Neural crest cell (in vitro differentiated cells): ENCODE measurements around the gene GOLGA1. TPM values are rescaled to one million over a fixed set of nuclear protein-coding genes. Genes with fewer than 3 reads are reported as not detected.

Experiments
- DNase-seq: peaks from one replicate; pipeline ENCODE4 v3.0.0; 2021; ENCODE audit warnings: low read depth, mixed read lengths, low spot score
- H3K27ac Mint-ChIP-seq: one replicate; pipeline ENCODE4 v1.8.0; 2021; ENCODE audit warnings: mild to moderate bottlenecking, mixed read lengths; ENCODE audit not compliant: unreplicated experiment
- H3K27me3 Mint-ChIP-seq: 2 replicates; pipeline ENCODE4 v1.8.0; 2021; ENCODE audit warnings: low read depth, mild to moderate bottlenecking, mixed read lengths
- H3K36me3 Mint-ChIP-seq: 2 replicates; pipeline ENCODE4 v1.8.0; 2021; ENCODE audit warnings: low read depth, mild to moderate bottlenecking, mixed read lengths
- H3K4me1 Mint-ChIP-seq: 2 replicates; pipeline ENCODE4 v1.8.0; 2021; ENCODE audit warnings: mixed read lengths
- H3K4me3 Mint-ChIP-seq: one replicate; pipeline ENCODE4 v1.8.0; 2021; ENCODE audit warnings: mild to moderate bottlenecking, mixed read lengths
- H3K9me3 Mint-ChIP-seq: 2 replicates; pipeline ENCODE4 v1.8.0; 2021; ENCODE audit warnings: mixed read lengths
- total RNA-seq: library from RNA; stranded (reverse); gene quantifications from 2 replicates; pipeline ENCODE4 v1.2.1, GENCODE V29; 2021
- TF ChIP-seq, protein P1 (sequence below): fragments of 200-600 bp; sonication (generic); conservative IDR thresholded peaks from 2 replicates; pipeline ENCODE4 v1.5.0; 2021; ENCODE audit warnings: antibody characterized with exemption, mild to moderate bottlenecking

The GOLGA1 gene
- total RNA-seq, 1 donor from 2014 or later, result 15.9 TPM

- DNase-seq, result no peak
- Mint-ChIP-seq H3K4me3 (no peak overlapping the region), H3K36me3 (peaks cover 14% of the 10 kb centered on the region), H3K9me3 (no peaks in the 10 kb centered on the region), H3K4me1 (peaks cover 11% of the 10 kb centered on the region), H3K27ac (peak overlapping the region; percentile 20), H3K27me3 (no peaks in the 10 kb centered on the region)
- TF ChIP-seq, protein P1, sequence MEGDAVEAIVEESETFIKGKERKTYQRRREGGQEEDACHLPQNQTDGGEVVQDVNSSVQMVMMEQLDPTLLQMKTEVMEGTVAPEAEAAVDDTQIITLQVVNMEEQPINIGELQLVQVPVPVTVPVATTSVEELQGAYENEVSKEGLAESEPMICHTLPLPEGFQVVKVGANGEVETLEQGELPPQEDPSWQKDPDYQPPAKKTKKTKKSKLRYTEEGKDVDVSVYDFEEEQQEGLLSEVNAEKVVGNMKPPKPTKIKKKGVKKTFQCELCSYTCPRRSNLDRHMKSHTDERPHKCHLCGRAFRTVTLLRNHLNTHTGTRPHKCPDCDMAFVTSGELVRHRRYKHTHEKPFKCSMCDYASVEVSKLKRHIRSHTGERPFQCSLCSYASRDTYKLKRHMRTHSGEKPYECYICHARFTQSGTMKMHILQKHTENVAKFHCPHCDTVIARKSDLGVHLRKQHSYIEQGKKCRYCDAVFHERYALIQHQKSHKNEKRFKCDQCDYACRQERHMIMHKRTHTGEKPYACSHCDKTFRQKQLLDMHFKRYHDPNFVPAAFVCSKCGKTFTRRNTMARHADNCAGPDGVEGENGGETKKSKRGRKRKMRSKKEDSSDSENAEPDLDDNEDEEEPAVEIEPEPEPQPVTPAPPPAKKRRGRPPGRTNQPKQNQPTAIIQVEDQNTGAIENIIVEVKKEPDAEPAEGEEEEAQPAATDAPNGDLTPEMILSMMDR, result no peak
These were observed 43.1 kb downstream of the GOLGA1 start for GRCh38 chr9:124897570-124898460.

- H3K27me3 Mint-ChIP-seq, result no peaks in the 10 kb centered on the region
- H3K36me3 Mint-ChIP-seq, result peaks cover 17% of the 10 kb centered on the region
- H3K4me1 Mint-ChIP-seq, result peaks cover 11% of the 10 kb centered on the region
- TF ChIP-seq, protein P1, result peak; percentile 49
- no peak for DNase-seq
- no peak overlapping the region for H3K4me3 Mint-ChIP-seq
- peak overlapping the region; percentile 98 for H3K27ac Mint-ChIP-seq
- H3K9me3 Mint-ChIP-seq, result no peaks in the 10 kb centered on the region
These were observed 46.1 kb downstream of the GOLGA1 start for GRCh38 chr9:124894741-124895170.

DNA sequence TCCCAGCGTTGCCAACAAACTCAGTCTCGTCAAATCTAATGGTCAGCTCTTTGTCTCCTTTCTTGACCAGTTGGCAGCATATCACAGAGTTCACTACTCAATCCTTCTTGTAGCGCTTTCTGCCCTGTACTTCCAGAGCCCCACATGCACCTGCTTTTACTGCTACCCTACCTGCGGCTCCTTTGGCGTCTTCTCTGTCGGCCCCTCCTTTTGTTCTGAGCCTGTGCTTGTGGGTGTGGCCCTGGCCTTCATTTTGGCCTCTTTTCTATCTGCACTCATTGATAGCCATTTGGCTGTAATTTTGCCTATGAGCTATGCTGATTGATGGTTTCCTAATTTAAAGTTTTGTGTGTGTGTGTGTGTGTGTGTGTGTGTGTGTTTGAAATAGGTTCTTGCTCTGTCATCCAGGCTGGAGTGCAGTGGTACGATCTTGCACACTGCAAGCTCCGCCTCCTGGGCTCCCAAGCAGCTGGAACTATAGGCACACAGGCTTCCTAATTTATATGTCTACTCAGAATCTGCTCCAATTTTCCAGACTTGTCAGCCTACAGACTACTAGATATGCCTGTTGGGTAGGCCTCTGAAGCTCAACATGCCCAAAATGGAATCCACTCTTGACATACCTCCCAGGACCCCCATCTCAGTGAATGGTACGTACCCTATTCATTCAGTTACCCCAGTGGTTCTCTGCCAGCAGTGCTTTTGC lies 46.7 kb downstream of the GOLGA1 start:
- TF ChIP-seq, protein P1, result no peak
- Mint-ChIP-seq H3K27ac (peak overlapping the region; percentile 98), H3K4me1 (peaks cover 11% of the 10 kb centered on the region), H3K36me3 (peaks cover 20% of the 10 kb centered on the region), H3K9me3 (no peaks in the 10 kb centered on the region), H3K27me3 (no peaks in the 10 kb centered on the region), H3K4me3 (no peak overlapping the region)
- DNase-seq, result no peak

DNA sequence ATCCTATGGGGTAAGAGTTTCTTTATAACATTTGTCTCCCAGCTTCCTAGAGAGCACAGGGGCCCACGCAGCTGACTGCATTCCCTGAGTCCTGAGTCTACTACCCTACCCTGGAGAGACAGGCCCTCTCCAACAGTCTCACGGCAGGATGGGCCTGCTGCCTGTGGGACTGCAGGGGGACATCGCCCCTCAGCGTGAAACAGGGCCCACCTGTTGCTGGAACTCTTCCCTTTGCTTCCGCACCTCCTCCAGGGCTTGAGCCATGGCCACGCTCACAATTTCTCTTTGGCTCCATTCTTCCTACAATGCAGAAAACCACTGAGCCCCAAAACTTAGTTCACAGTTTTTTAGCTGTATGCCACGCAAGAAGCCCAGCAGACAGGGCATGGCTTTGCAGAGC lies 50.7 kb downstream of the GOLGA1 start:
- H3K4me1 Mint-ChIP-seq, result peaks cover 4% of the 10 kb centered on the region
- TF ChIP-seq, protein P1, result no peak
- no peak overlapping the region for H3K27ac Mint-ChIP-seq
- no peaks in the 10 kb centered on the region for H3K27me3 Mint-ChIP-seq
- H3K4me3 Mint-ChIP-seq, result no peak overlapping the region
- no peak for DNase-seq
- H3K9me3 Mint-ChIP-seq, result no peaks in the 10 kb centered on the region
- peaks cover 13% of the 10 kb centered on the region for H3K36me3 Mint-ChIP-seq

DNA sequence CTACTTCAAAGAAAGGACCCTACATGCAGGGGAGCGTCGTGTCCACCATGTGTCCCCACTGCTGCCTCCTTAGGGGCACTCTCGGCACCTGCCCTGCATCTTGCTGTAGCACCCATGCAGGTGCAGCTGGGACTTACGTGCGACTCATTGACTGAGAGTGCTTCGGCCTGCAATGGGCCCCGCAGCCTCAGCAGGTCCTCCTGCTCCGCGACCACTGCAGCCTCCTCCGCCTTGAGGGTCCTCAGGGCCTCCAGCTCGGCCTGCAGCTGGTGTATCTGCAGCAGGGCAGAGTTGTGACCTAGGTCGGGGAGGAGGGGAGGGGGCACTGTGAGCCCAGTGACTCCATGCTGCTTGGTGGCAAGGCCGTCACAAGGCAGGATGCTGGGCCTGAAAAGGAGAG lies 51.9 kb downstream of the GOLGA1 start:
- H3K9me3 Mint-ChIP-seq, result no peaks in the 10 kb centered on the region
- no peak overlapping the region for H3K4me3 Mint-ChIP-seq
- H3K4me1 Mint-ChIP-seq, result no peaks in the 10 kb centered on the region
- DNase-seq, result no peak
- TF ChIP-seq, protein P1, result no peak
- H3K27ac Mint-ChIP-seq, result no peak overlapping the region
- H3K36me3 Mint-ChIP-seq, result peaks cover 10% of the 10 kb centered on the region
- no peaks in the 10 kb centered on the region for H3K27me3 Mint-ChIP-seq
